Heart left ventricle (tissue), 16 donors: ENCODE measurements around the gene DUSP15. TPM values are rescaled to one million over a fixed set of nuclear protein-coding genes. Genes with fewer than 3 reads are reported as not detected.

Source experiments
- ATAC-seq, 4 donors: fragments of 200-7000 bp; cut with Tn5 transposase; one replicate each; pipeline ENCODE4 v1.9.1; 2020 to 2022; ENCODE audit warnings: moderate library complexity in 4 of 4, mild to moderate bottlenecking in 3 of 4, moderate number of reproducible peaks in 1 of 4
- DNase-seq, 5 donors: peaks; one replicate each; pipeline ENCODE4 v3.0.0-alpha.2; 2020
- H3K27ac ChIP-seq, 12 donors: fragments of 200-600 bp; sonication (generic) in 4 of 12; one replicate each; pipeline versions ENCODE4 v1.5.0 to v1.8.0; 2016 to 2022; ENCODE audit warnings: mild to moderate bottlenecking in 2 of 12
- H3K27me3 ChIP-seq, 9 donors: fragments of 200-600 bp; sonication (generic) in 2 of 9; one replicate each; pipeline versions ENCODE4 v1.5.1 to v1.8.0; 2016 to 2022; ENCODE audit warnings: mild to moderate bottlenecking in 3 of 9
- H3K36me3 ChIP-seq, 9 donors: fragments of 200-600 bp; sonication (generic) in 2 of 9; one replicate each; pipeline versions ENCODE4 v1.5.0 to v1.8.0; 2018 to 2022; ENCODE audit warnings: mild to moderate bottlenecking in 2 of 9
- H3K4me1 ChIP-seq, 12 donors: fragments of 200-600 bp; sonication (generic) in 4 of 12; one replicate each; pipeline versions ENCODE4 v1.5.0 to v1.8.0; 2016 to 2022; ENCODE audit warnings: mild to moderate bottlenecking in 3 of 12
- H3K4me3 ChIP-seq, 12 donors: fragments of 200-600 bp; sonication (generic) in 4 of 12; one replicate each; pipeline versions ENCODE4 v1.5.0 to v1.8.0; 2017 to 2022; ENCODE audit warnings: mild to moderate bottlenecking in 9 of 12, moderate library complexity in 4 of 12
- H3K9me3 ChIP-seq, 12 donors: fragments of 200-600 bp; sonication (generic) in 4 of 12; one replicate each; pipeline versions ENCODE4 v1.5.0 to v1.8.0; 2016 to 2022; ENCODE audit warnings: mild to moderate bottlenecking in 1 of 12
- POLR2A ChIP-seq, 2 donors: fragments of 450-650 bp; IDR thresholded peaks; one replicate each; pipeline ENCODE4 v1.6.1; 2017; ENCODE audit warnings: antibody characterized with exemption in 2 of 2, mild to moderate bottlenecking in 2 of 2, moderate library complexity in 2 of 2
- WGBS, 4 donors: extraction: QIAGEN DNeasy Blood & Tissue Kit in 2 of 4; methylation state at CpG; one replicate each; pipeline versions ENCODE4 v1.1.5 to v1.1.7; 2013 to 2018; 5-methylcytosine and 5-hydroxymethylcytosine counted together
- intact Hi-C, 10 donors: fragments of 100-400 bp; cut with DNase I; formaldehyde crosslinking; loops; one replicate each; pipeline versions ENCODE4 v1.11.1 to v1.14.2; 2022
- polyA plus RNA-seq, 2 donors: library from polyadenylated mRNA; stranded (reverse); fragments of 200-250 nt; gene quantifications; one replicate each; pipeline ENCODE4 v1.2.3, GENCODE V29; 2013
- total RNA-seq, 9 donors: library from RNA; depleted of rRNA in 2 of 9; stranded (reverse); fragments of >200 nt in 2 of 9; fragmentation: NEBNext Ultra II Directional in 3 of 9; extraction: Animal tissue kit (Norgen Biotek cat#: 25700) in 3 of 9; gene quantifications; one replicate each; pipeline versions ENCODE4 v1.1.0 to v1.2.4, GENCODE V29; 2016 to 2023
- TF ChIP-seq, protein P1 (sequence below), 12 donors: fragments of 200-600 bp; sonication (generic) in 4 of 12; IDR thresholded peaks; one replicate each; pipeline versions ENCODE4 v1.5.0 to v1.8.0; 2018 to 2022; ENCODE audit warnings: antibody characterized with exemption in 12 of 12, mild to moderate bottlenecking in 5 of 12
- donor health status: ischemic (EF 13 %, LVEDD 7.1; RV severe dilation, severe dysfunction).
- donor health status: healthy with polysubstance abuse.
- donor health status: DM: no; HTN: yes; CAD: no.
- donor health status: DM: no; HTN: no; CAD: no.
- donor health status: ischemic (EF 25% LVEDD 6.9; RV normal size, moderate dysfunction).
- donor health status: ischemic (EF 25% LVEDD 5.7; RV mildly dilated, moderate dysfunction).
- donor health status: healthy.
- donor health status: DM: yes; HTN: yes; CAD: no.
- donor health status: ischemic (EF 35%, LVEDD 5.7; RV mildly dilated, moderate dysfunction).
- donor health status: nonischemic (EF 11% LVEDD 7.7; RV severe dilation, severe dysfunction).
- donor health status: DM: yes; HTN: yes; CAD: no.
- donor health status: PGD.
- donor health status: ischemic (EF 29% LVEDD 5.4; RV normal size, mild dysfunction).
- donor health status: nonischemic (EF 23%, LVEDD 6.1; RV moderate dilation, normal function).

The DUSP15 gene
- total and polyA plus RNA-seq, 11 donors = 0.68 to 7.4 (median 3.0) TPM

- TF ChIP-seq, protein P1, sequence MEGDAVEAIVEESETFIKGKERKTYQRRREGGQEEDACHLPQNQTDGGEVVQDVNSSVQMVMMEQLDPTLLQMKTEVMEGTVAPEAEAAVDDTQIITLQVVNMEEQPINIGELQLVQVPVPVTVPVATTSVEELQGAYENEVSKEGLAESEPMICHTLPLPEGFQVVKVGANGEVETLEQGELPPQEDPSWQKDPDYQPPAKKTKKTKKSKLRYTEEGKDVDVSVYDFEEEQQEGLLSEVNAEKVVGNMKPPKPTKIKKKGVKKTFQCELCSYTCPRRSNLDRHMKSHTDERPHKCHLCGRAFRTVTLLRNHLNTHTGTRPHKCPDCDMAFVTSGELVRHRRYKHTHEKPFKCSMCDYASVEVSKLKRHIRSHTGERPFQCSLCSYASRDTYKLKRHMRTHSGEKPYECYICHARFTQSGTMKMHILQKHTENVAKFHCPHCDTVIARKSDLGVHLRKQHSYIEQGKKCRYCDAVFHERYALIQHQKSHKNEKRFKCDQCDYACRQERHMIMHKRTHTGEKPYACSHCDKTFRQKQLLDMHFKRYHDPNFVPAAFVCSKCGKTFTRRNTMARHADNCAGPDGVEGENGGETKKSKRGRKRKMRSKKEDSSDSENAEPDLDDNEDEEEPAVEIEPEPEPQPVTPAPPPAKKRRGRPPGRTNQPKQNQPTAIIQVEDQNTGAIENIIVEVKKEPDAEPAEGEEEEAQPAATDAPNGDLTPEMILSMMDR (IDR thresholded peaks at IDR 0.05) = no peak
- no peak for TF ChIP-seq POLR2A (IDR thresholded peaks at IDR 0.05)
- Histone ChIP-seq H3K27ac (no peak overlapping the region), H3K36me3 (no peaks in the 10 kb centered on the region), H3K27me3 (no peaks in the 10 kb centered on the region), H3K4me1 (no peaks in the 10 kb centered on the region), H3K4me3 (no peak overlapping the region), H3K9me3 (no peaks in the 10 kb centered on the region)
- no peak for ATAC-seq
- 84 to 97% (median 89%) methylated on average over 4 of the region's 4 CpGs for WGBS, 4 donors
- intact Hi-C loops = no loop called here
- DNase-seq = no peak
Measured at GRCh38 chr20:31916708-31917107, 46.4 kb upstream of the DUSP15 start.

DNA sequence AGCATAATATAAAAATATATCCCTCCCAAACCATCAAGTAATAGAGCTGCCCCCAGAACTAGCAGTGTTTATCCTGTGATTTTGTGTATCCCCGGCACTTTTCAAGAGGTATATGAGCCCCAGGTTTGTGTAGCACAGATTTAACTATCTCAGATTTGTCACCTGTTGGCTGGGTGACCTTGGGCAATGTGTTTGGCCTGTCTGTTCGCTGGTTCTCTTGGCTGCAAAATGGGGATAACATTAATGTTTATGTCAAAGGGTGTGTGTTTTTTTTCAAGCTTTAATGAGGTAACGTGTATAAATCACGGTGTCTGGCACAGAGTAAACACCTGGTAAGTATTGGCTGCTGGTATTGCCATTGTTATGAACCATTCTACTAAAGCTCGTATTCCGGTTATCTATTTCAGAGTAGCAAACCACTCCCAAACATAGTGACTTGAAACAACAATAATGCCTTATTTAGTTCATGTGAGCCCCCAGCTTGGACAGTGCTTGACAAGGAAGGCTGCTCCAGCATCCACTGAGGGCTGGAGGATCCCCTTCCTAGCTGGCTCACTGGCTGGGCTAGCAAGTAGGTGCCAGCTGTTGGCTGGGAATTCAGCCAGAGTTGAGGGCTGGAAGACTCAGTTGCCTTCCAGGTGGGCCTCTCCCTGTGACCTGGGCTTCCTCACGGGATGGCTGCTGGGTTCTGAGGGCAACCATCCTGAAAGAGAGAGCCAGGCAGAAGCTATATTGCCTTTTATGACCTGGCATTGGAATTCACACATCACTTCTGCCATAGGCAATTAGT, 45.4 kb upstream of the DUSP15 start:
- no peak overlapping the region for H3K4me3 ChIP-seq
- intact Hi-C loops = no loop called here
- no peaks in the 10 kb centered on the region for H3K9me3 ChIP-seq
- TF ChIP-seq, protein P1 (IDR thresholded peaks at IDR 0.05) = no peak
- TF ChIP-seq POLR2A (IDR thresholded peaks at IDR 0.05) = no peak
- H3K4me1 ChIP-seq = no peaks in the 10 kb centered on the region
- ATAC-seq = no peak
- 80 to 89% (median 86%) methylated on average over 7 of the region's 7 CpGs for WGBS, 4 donors
- H3K27me3 ChIP-seq = no peaks in the 10 kb centered on the region
- H3K27ac ChIP-seq = no peak overlapping the region
- no peaks in the 10 kb centered on the region for H3K36me3 ChIP-seq
- no peak for DNase-seq

- TF ChIP-seq, protein P1 (IDR thresholded peaks at IDR 0.05) = no peak
- TF ChIP-seq POLR2A (IDR thresholded peaks at IDR 0.05) = no peak
- Histone ChIP-seq H3K36me3 (no peaks in the 10 kb centered on the region), H3K27ac (no peak overlapping the region), H3K4me1 (no peaks in the 10 kb centered on the region), H3K4me3 (no peak overlapping the region), H3K9me3 (no peaks in the 10 kb centered on the region), H3K27me3 (no peaks in the 10 kb centered on the region)
- DNase-seq (no peak), ATAC-seq (no peak)
- 84 to 89% (median 86%) methylated on average over 5 of the region's 5 CpGs for WGBS, 4 donors
- intact Hi-C loops = no loop called here
Measured at GRCh38 chr20:31914170-31914569, 43.8 kb upstream of the DUSP15 start.

DNA sequence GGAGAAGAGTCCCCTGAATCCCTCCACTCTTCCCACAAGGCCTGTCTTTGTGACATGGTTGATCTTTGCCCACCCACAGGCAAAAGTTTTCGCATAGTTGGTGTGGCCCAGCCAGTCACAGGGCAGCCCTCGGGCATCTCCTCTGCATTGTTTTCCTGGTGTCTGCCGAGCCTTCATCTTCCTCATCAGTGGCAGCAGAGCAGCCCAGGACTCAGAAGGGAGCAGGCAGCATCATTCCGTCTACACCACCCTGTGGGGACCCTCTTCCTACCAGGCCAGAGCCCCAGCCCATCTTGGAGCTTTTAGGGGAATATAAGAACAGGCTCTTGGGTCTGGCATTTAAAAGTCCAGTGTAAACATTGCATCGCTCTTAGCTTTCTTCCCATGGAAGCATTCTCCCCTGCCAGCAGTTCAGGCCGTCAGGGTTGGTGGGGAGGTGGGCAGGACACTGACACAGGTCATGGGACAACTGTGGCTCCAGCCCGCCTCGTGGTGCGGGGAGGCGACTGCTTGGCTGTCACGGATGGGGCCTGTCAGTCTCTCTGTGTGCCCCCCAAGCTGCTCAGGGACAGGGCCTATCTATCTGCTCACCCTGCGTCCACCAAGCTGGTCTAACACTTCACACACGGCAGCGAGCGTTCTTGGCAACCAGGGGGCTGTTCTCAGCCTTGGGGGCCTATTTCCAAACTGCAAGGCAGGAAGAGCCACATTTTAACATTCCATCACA, 43.3 kb upstream of the DUSP15 start:
- 80 to 87% (median 82%) methylated on average over 13 to 15 of the region's 15 CpGs for WGBS, 4 donors
- ATAC-seq = no peak
- H3K27ac ChIP-seq = no peak overlapping the region
- TF ChIP-seq, protein P1 (IDR thresholded peaks at IDR 0.05) = no peak
- TF ChIP-seq POLR2A (IDR thresholded peaks at IDR 0.05) = no peak
- no peaks in the 10 kb centered on the region for H3K36me3 ChIP-seq
- H3K4me3 ChIP-seq = no peak overlapping the region
- no peaks in the 10 kb centered on the region for H3K27me3 ChIP-seq
- DNase-seq = no peak
- intact Hi-C loops = no loop called here
- no peaks in the 10 kb centered on the region for H3K4me1 ChIP-seq
- H3K9me3 ChIP-seq = no peaks in the 10 kb centered on the region
